GM11168 (cell line): ENCODE measurements around the gene HMGXB4.

Experiments used
- in situ Hi-C: fragments of 300-500 bp; cut with MboI; formaldehyde crosslinking; loops from one replicate; pipeline ENCODE4 v1.12.0; 2022; ENCODE audit warnings: low sequenced_read_pairs; ENCODE audit not compliant: unreplicated experiment

The HMGXB4 gene

GRCh38 chr22:35253946-35254345 is 3.3 kb upstream of the HMGXB4 start:
- in situ Hi-C loops = no loop called here

- in situ Hi-C loops = no loop called here
Measured at GRCh38 chr22:35257002-35257320, 332 bp upstream of the HMGXB4 start.

GRCh38 chr22:35258191-35258988 is 1.1 kb downstream of the HMGXB4 start:
- in situ Hi-C loops = no loop called here

- in situ Hi-C loops = no loop called here
Measured at GRCh38 chr22:35264986-35265385, 7.7 kb downstream of the HMGXB4 start.

- in situ Hi-C loops = no loop called here
Measured at GRCh38 chr22:35266277-35266676, 9.0 kb downstream of the HMGXB4 start.

GRCh38 chr22:35269630-35270029 is 12.3 kb downstream of the HMGXB4 start:
- in situ Hi-C loops = no loop called here

GRCh38 chr22:35274154-35274871 is 17.0 kb downstream of the HMGXB4 start:
- in situ Hi-C loops = no loop called here

- in situ Hi-C loops = no loop called here
Measured at GRCh38 chr22:35275580-35275979, 18.3 kb downstream of the HMGXB4 start.

GRCh38 chr22:35276019-35276418 is 18.7 kb downstream of the HMGXB4 start:
- in situ Hi-C loops = no loop called here

GRCh38 chr22:35288116-35288515 is 30.8 kb downstream of the HMGXB4 start:
- in situ Hi-C loops = no loop called here

GRCh38 chr22:35292786-35293185 is 35.5 kb downstream of the HMGXB4 start:
- in situ Hi-C loops = no loop called here

- in situ Hi-C loops = no loop called here
Measured at GRCh38 chr22:35296051-35296450, 38.8 kb downstream of the HMGXB4 start.

- in situ Hi-C loops = no loop called here
Measured at GRCh38 chr22:35299217-35299672, 42.0 kb downstream of the HMGXB4 start.

GRCh38 chr22:35299673-35300499 is 42.6 kb downstream of the HMGXB4 start, which contains the start of gene TOM1:
TSS of gene TOM1 (plus strand) at chr22:35299894. CDS start at chr22:35299929, 35 bp downstream.
- in situ Hi-C loops = no loop called here

- in situ Hi-C loops = no loop called here
Measured at GRCh38 chr22:35301372-35301874, 44.1 kb downstream of the HMGXB4 start.

GRCh38 chr22:35303029-35303624 is 45.8 kb downstream of the HMGXB4 start:
- in situ Hi-C loops = no loop called here

GRCh38 chr22:35305525-35306070 is 48.3 kb downstream of the HMGXB4 start:
- in situ Hi-C loops = no loop called here

GRCh38 chr22:35306350-35306967 is 49.2 kb downstream of the HMGXB4 start:
- in situ Hi-C loops = no loop called here

GRCh38 chr22:35307372-35307771 is 50.1 kb downstream of the HMGXB4 start:
- in situ Hi-C loops = no loop called here
